ENCODE data around the gene HMG20A.
"Not testable (repeated sequence)": the region's sequence is repeated elsewhere in the genome, so short reads cannot be mapped to it uniquely, and the experiment has no call there.

The HMG20A gene

DNA sequence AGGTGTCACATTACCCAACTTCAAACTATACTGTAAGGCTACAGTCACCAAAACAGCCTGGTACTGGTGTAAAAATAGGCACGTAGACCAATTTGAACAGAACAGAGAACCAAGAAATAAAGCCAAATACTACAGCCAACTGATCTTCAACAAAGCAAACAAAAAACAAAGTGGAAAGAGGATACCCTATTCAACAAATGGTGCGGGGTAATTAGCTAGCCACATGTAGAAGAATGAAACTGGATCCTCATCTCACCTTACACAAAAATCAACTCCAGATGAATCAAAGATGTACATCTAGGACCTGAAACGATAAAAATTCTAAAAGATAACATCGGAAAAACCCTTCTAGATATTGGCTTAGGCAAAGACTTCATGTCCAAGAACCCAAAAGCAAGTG is 13.8 kb upstream of the HMG20A start:
- TF ChIP-seq, protein P1, sequence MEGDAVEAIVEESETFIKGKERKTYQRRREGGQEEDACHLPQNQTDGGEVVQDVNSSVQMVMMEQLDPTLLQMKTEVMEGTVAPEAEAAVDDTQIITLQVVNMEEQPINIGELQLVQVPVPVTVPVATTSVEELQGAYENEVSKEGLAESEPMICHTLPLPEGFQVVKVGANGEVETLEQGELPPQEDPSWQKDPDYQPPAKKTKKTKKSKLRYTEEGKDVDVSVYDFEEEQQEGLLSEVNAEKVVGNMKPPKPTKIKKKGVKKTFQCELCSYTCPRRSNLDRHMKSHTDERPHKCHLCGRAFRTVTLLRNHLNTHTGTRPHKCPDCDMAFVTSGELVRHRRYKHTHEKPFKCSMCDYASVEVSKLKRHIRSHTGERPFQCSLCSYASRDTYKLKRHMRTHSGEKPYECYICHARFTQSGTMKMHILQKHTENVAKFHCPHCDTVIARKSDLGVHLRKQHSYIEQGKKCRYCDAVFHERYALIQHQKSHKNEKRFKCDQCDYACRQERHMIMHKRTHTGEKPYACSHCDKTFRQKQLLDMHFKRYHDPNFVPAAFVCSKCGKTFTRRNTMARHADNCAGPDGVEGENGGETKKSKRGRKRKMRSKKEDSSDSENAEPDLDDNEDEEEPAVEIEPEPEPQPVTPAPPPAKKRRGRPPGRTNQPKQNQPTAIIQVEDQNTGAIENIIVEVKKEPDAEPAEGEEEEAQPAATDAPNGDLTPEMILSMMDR (IDR thresholded peaks at IDR 0.05; ENCODE audit: insufficient read depth, low read depth, low read length, missing control alignments): no peak
- H3K4me3 ChIP-seq (ENCODE audit: low read depth, low read length): no peak overlapping the region
- DNase-seq (ENCODE audit: low read depth): no peak

DNA sequence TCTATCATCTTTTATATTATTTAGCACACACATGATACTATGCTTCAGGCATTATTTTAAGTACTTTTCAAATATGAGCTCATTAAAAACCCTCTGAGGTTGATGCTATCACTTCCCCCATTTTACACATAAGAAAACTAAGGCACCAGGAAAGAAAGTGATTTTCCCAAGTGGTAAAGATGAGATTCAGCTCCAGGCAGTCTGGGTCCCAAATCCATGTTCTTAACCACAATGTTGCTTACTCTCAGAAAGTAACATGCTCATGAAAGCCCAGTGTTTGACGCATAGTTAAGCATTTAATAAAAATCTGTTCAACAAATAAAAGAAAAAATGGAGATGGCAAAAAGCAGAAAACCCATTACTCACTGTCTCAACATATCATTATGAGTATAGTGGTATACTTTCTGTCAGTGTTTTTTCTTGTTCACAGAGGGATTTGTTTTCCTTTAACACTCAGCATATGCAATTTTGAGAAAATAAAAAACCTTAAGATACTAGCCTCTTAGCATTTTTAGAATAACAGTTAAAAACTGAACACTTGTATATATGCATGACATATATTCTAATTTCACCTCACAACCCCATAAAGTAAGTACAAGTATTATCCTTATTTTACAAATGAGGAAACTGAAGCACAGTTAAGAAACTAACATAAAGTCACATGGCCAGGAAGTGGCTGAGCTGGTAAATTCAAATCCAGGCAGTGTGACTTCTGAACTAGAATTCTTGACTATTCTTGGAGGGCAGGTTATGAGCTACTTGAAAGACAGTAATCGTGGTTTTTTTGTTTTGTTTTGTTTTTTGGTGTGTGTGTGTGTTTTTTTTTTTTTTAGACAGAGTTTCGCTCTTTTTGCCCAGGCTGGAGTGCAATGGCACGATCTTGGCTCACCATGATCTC is 11.2 kb upstream of the HMG20A start:
- no peak overlapping the region for H3K4me3 ChIP-seq (ENCODE audit: low read depth, low read length)
- TF ChIP-seq, protein P1 (IDR thresholded peaks at IDR 0.05; ENCODE audit: insufficient read depth, low read depth, low read length, missing control alignments): no peak
- peak; percentile 73 for DNase-seq (ENCODE audit: low read depth)

DNA sequence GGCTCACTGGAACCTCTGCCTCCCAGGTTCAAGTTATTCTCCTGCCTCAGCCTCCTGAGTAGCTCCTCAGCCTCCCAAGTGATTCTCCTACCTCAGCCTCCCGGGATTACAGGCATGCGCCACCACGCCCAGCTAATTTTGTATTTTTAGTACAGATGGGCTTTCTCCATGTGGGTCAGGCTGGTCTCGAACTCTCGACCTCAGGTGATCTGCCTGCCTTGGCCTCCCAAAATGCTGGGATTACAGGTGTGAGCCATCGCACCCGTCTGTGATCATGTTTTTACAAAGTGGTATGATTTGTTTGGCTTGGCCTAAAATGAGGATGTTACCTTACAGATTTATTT is 10.6 kb upstream of the HMG20A start:
- DNase-seq (ENCODE audit: low read depth); H3K4me3 ChIP-seq (ENCODE audit: low read depth, low read length): not testable (repeated sequence)

DNA sequence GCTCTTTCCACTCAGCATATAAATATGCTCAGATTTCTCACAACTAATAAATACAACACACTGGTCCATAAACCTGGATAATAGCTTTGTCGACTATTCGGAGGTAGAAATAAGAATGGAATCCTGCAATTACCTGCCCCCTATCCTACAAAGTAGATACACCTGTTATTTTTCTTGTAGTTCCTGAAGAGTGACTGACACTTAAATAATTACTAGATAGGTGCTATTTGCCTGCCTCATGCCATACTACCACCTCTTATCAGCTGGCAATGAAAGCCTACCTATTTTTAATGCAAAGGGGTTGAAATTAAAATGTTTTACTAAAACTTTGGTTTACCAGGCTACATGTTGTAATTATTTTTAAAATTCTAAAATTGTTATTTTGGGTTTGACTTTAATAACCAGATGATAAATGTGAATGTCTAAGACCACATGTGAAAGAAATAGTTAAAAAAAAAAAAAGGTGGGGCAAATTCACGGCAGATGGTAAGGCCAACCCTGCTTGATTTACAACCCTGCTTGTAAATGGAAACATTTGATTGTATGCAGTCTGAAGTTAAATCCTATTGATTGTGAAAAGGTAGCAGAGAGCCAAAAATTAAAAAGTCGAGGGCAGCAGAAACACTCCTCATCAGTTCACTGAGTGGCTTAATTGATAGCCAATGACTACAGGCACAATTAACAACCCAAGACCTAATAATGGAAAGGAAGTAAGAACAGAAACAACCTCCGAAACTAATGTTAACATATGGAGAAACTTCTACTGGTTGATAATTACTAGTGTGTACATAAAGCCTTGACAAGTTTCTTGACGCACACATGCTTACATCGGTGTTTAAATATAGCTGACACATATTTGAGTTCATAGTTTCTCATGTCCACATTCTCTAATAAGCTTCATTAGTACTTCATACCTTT is 9.7 kb upstream of the HMG20A start:
- H3K4me3 ChIP-seq (ENCODE audit: low read depth, low read length): no peak overlapping the region
- TF ChIP-seq, protein P1 (IDR thresholded peaks at IDR 0.05; ENCODE audit: insufficient read depth, low read depth, low read length, missing control alignments): no peak
- no peak for DNase-seq (ENCODE audit: low read depth)

DNA sequence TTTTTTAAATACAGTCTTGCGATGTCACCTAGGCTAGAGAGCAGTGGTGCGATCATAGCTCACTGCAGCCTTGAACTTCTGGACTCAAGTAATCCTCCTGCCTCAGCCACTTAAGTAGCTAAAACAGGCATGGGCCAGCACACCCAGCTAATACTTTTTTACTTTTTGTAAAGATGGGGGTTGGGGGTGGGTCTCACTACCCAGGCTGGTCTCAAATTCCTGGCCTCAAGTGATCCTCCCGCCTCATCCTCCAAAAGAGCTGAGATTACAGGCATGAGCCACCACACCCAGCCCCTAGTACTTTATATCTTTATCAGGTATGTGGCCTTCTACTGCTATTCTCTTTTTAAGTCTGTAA is 9.1 kb upstream of the HMG20A start:
- TF ChIP-seq, protein P1 (IDR thresholded peaks at IDR 0.05; ENCODE audit: insufficient read depth, low read depth, low read length, missing control alignments): no peak
- DNase-seq (ENCODE audit: low read depth): no peak
- H3K4me3 ChIP-seq (ENCODE audit: low read depth, low read length): no peak overlapping the region

DNA sequence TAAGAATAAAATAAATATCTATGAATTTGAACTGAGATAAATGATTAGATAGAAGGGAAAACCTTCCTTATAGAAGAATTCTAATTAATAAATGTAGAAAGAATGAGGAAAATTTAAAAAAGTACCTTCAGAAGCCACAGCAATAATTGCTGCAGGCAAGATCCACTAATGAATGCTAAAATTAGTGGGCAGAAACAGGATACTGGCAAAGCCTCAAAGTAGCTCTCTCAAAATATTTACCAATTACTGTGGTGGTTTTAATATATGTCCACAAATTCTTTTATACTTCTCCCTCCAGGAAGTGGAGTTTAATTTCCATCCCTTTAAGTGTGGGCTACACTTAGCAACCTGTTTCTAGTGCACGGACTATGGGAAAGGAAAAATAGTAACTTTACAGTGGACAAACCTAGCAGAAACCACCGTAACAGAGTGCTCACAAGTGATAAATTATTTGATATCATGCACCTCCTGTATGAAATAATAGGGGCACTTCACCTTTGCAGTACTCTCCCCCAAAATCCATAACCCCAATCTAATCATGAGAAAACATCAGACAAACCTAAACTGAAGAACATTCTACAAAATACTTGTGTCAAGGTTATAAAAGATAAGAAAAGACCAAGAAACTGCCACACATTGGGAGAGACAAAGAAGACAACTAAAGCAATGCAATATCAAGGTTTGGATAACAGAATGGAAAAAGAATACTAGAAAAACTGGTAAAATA is 7.6 kb upstream of the HMG20A start:
- TF ChIP-seq, protein P1 (IDR thresholded peaks at IDR 0.05; ENCODE audit: insufficient read depth, low read depth, low read length, missing control alignments): no peak
- no peak for DNase-seq (ENCODE audit: low read depth)
- H3K4me3 ChIP-seq (ENCODE audit: low read depth, low read length): no peak overlapping the region
